ENCODE results near the gene MYO1D. TPM values are rescaled to one million over a fixed set of nuclear protein-coding genes. Genes with fewer than 3 reads are reported as not detected.

Gene MYO1D
- total and polyA plus RNA-seq, 2 of the 13 experiments (the other 11 are each of a cell fraction or from before 2014, with no cell fraction given) = 13.2 to 17.3 TPM

DNA sequence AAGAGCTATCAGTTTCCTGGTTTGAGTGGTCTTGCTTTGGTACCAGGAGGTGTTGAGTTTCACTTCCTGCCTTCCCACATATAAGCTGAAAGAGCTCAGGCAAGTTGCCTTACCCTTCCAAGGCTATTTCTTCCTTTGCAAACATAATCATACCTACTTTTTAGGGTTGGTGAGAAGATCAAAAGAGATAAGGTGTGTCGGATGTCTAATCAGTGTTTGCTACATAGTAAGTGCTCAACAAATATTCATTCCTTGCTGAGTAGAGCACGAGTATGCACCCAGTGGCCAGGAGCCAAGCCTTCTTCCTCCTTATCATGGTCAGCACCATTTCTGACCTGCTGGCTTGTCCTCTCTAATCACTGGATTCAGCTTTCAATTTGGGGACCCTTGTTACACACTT lies 38.3 kb upstream of the MYO1D start:
- no peaks in the 10 kb centered on the region for H3K36me3 ChIP-seq (replicated peaks in 1 of 2; ENCODE audit: control insufficient read depth in 1 of 2, insufficient read depth in 2 of 2, low read length in 2 of 2)
- no peak overlapping the region for H3K4me3 ChIP-seq (replicated peaks in 1 of 3; ENCODE audit: insufficient read depth in 1 of 3, low read depth in 2 of 3, low read length in 3 of 3)
- FAIRE-seq (no peak), DNase-seq (ENCODE audit: low spot score) (no peak), ATAC-seq (no peak)
- no peak overlapping the region for H2AFZ ChIP-seq (ENCODE audit: low read length)
- intact Hi-C loops (cut with micrococcal nuclease; ENCODE audit: unreplicated experiment) (no loop called here), in situ Hi-C loops (cut with HindIII; ENCODE audit: extremely low pct_ligation_motif_present, low pct_unique_long_range_greater_than_20kb) (no loop called here)
- CTCF ChIA-PET (ENCODE audit: low intra/inter-chr PET ratio, low total read pairs) = no interaction called here
- H3K79me2 ChIP-seq (ENCODE audit: insufficient read depth, low read length) = no peaks in the 10 kb centered on the region
- H4K20me1 ChIP-seq (ENCODE audit: insufficient read depth, low read length) = no peaks in the 10 kb centered on the region
- H3K9ac ChIP-seq (ENCODE audit: insufficient read depth, low read depth, low read length) = no peak overlapping the region
- no TSS peak for BruUV-seq (replicated peaks)
- POLR2A ChIA-PET = interaction anchor here (0.9 kb wide), 1 partner anchor 9 kb away, joined by 3 read pairs; no protein-coding TSS in a partner anchor
- TF ChIP-seq MAZ (IDR thresholded peaks at IDR 0.05; ENCODE audit: borderline replicate concordance, low read depth, low read length) = no peak
- TF ChIP-seq MAZ (CRISPR knock-in tag; IDR thresholded peaks at IDR 0.05; ENCODE audit: low read depth) = no peak
- TF ChIP-seq ZNF720 (CRISPR knock-in tag; IDR thresholded peaks at IDR 0.05) = no peak
- no peak for TF ChIP-seq ZNF749 (CRISPR knock-in tag; IDR thresholded peaks at IDR 0.05; ENCODE audit: borderline replicate concordance)
- TF ChIP-seq, protein P1, sequence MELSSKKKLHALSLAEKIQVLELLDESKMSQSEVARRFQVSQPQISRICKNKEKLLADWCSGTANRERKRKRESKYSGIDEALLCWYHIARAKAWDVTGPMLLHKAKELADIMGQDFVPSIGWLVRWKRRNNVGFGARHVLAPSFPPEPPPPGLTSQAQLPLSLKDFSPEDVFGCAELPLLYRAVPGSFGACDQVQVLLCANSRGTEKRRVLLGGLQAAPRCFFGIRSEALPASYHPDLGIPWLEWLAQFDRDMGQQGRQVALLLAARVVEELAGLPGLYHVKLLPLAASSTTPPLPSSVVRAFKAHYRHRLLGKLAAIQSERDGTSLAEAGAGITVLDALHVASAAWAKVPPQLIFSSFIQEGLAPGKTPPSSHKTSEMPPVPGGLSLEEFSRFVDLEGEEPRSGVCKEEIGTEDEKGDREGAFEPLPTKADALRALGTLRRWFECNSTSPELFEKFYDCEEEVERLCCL (CRISPR knock-in tag; IDR thresholded peaks at IDR 0.05; ENCODE audit: borderline replicate concordance) = no peak
- TF ChIP-seq, protein P2, sequence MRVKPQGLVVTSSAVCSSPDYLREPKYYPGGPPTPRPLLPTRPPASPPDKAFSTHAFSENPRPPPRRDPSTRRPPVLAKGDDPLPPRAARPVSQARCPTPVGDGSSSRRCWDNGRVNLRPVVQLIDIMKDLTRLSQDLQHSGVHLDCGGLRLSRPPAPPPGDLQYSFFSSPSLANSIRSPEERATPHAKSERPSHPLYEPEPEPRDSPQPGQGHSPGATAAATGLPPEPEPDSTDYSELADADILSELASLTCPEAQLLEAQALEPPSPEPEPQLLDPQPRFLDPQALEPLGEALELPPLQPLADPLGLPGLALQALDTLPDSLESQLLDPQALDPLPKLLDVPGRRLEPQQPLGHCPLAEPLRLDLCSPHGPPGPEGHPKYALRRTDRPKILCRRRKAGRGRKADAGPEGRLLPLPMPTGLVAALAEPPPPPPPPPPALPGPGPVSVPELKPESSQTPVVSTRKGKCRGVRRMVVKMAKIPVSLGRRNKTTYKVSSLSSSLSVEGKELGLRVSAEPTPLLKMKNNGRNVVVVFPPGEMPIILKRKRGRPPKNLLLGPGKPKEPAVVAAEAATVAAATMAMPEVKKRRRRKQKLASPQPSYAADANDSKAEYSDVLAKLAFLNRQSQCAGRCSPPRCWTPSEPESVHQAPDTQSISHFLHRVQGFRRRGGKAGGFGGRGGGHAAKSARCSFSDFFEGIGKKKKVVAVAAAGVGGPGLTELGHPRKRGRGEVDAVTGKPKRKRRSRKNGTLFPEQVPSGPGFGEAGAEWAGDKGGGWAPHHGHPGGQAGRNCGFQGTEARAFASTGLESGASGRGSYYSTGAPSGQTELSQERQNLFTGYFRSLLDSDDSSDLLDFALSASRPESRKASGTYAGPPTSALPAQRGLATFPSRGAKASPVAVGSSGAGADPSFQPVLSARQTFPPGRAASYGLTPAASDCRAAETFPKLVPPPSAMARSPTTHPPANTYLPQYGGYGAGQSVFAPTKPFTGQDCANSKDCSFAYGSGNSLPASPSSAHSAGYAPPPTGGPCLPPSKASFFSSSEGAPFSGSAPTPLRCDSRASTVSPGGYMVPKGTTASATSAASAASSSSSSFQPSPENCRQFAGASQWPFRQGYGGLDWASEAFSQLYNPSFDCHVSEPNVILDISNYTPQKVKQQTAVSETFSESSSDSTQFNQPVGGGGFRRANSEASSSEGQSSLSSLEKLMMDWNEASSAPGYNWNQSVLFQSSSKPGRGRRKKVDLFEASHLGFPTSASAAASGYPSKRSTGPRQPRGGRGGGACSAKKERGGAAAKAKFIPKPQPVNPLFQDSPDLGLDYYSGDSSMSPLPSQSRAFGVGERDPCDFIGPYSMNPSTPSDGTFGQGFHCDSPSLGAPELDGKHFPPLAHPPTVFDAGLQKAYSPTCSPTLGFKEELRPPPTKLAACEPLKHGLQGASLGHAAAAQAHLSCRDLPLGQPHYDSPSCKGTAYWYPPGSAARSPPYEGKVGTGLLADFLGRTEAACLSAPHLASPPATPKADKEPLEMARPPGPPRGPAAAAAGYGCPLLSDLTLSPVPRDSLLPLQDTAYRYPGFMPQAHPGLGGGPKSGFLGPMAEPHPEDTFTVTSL (CRISPR knock-in tag; IDR thresholded peaks at IDR 0.05; ENCODE audit: borderline replicate concordance) = no peak
- TF ChIP-seq ZBTB8A (CRISPR knock-in tag; IDR thresholded peaks at IDR 0.05; ENCODE audit: borderline replicate concordance, low read depth) = no peak
- TF ChIP-seq, protein P3, sequence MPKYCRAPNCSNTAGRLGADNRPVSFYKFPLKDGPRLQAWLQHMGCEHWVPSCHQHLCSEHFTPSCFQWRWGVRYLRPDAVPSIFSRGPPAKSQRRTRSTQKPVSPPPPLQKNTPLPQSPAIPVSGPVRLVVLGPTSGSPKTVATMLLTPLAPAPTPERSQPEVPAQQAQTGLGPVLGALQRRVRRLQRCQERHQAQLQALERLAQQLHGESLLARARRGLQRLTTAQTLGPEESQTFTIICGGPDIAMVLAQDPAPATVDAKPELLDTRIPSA (CRISPR knock-in tag; IDR thresholded peaks at IDR 0.05; ENCODE audit: borderline replicate concordance) = no peak
- TF ChIP-seq ZNF253 (CRISPR knock-in tag; IDR thresholded peaks at IDR 0.05; ENCODE audit: borderline replicate concordance) = no peak
- no peak for TF ChIP-seq ZFP90 (CRISPR knock-in tag; IDR thresholded peaks at IDR 0.05; ENCODE audit: borderline replicate concordance)
- TF ChIP-seq PHF20 (CRISPR knock-in tag; IDR thresholded peaks at IDR 0.05) = no peak
- H3K4me1 ChIP-seq (ENCODE audit: insufficient read depth, low read length) = peaks cover 83% of the 10 kb centered on the region
- no peaks in the 10 kb centered on the region for H3K9me3 ChIP-seq (ENCODE audit: low read length)
- H3K4me2 ChIP-seq (ENCODE audit: low read depth, low read length) = no peak overlapping the region
- WGBS (ENCODE audit: low lambda C conversion rate) = 4% methylated on average over 2 of the region's 2 CpGs
- no peaks in the 10 kb centered on the region for H3K27me3 ChIP-seq (ENCODE audit: control insufficient read depth in 1 of 2, insufficient read depth in 2 of 2, low read length in 2 of 2)
- no peak overlapping the region for H3K27ac ChIP-seq (ENCODE audit: extremely low read length, insufficient read depth, low read length)

Data from HepG2 (cell line).